A673 (cell line): ENCODE results near the gene HK2. TPM values are rescaled to one million over a fixed set of nuclear protein-coding genes. Genes with fewer than 3 reads are reported as not detected.

Source experiments
- BruUV-seq: library from RNA; stranded (reverse); fragments of 400-500 nt; replicated peaks from 2 replicates; lab custom pipeline; 2021; lab: Mats Ljungman, UMichigan
- CTCF ChIA-PET: fragments of 300-600 bp; sonication (Branson Sonifier 250); formaldehyde crosslinking; loops from one replicate; lab custom pipeline; 2022; ENCODE audit warnings: antibody characterized with exemption; lab: Charles Lee
- POLR2A ChIA-PET: fragments of 300-600 bp; sonication (Branson Sonifier 250); formaldehyde crosslinking; loops from one replicate; lab custom pipeline; 2022; ENCODE audit warnings: antibody characterized with exemption; ENCODE audit not compliant: low non-redundant PET; lab: Charles Lee
- DNase-seq: peaks from one replicate; pipeline ENCODE4 v3.0.0-alpha.2; 2015; ENCODE audit warnings: low spot score
- H3K27ac ChIP-seq: fragments of 200-600 bp; sonication (generic); 2 replicates; pipeline ENCODE4 v1.5.1; 2016; ENCODE audit warnings: mixed run types, low read depth, mild to moderate bottlenecking, mixed read lengths, antibody characterized with exemption, low read length; ENCODE audit not compliant: poor library complexity, severe bottlenecking
- H3K27me3 ChIP-seq: fragments of 200-600 bp; sonication (generic); replicated peaks from 2 replicates; pipeline ENCODE4 v1.6.1; 2017; ENCODE audit warnings: mixed run types, low read depth, mild to moderate bottlenecking, mixed read lengths, antibody characterized with exemption, low read length; ENCODE audit not compliant: insufficient read depth, poor library complexity
- H3K36me3 ChIP-seq: fragments of 200-600 bp; sonication (generic); 2 replicates; pipeline ENCODE4 v1.6.1; 2016; ENCODE audit warnings: mixed run types, mild to moderate bottlenecking, mixed read lengths, antibody characterized with exemption, low read length; ENCODE audit not compliant: insufficient read depth, poor library complexity, severe bottlenecking
- H3K4me1 ChIP-seq: fragments of 200-600 bp; sonication (generic); 2 replicates; pipeline ENCODE4 v1.6.1; 2017; ENCODE audit warnings: mixed run types, mild to moderate bottlenecking, mixed read lengths, antibody characterized with exemption, low read length; ENCODE audit not compliant: insufficient read depth, poor library complexity, severe bottlenecking
- H3K4me3 ChIP-seq: fragments of 200-600 bp; sonication (generic); 2 replicates; pipeline ENCODE4 v1.5.1; 2016; ENCODE audit warnings: low read depth, mixed run types, mild to moderate bottlenecking, mixed read lengths, low read length; ENCODE audit not compliant: poor library complexity, severe bottlenecking
- H3K9me3 ChIP-seq: fragments of 200-600 bp; sonication (generic); 2 replicates; pipeline ENCODE4 v1.6.1; 2016; ENCODE audit warnings: mixed run types, low read depth, mild to moderate bottlenecking, mixed read lengths, antibody characterized with exemption, low read length; ENCODE audit not compliant: poor library complexity, severe bottlenecking
- EZH2 ChIP-seq: fragments of 200-600 bp; sonication (generic); IDR thresholded peaks from 2 replicates; pipeline ENCODE4 v1.6.1; 2017; ENCODE audit warnings: borderline replicate concordance, low read depth, mild to moderate bottlenecking, mixed read lengths, antibody characterized with exemption, low read length; ENCODE audit not compliant: poor library complexity, severe bottlenecking
- intact Hi-C: fragments of 100-400 bp; cut with micrococcal nuclease; formaldehyde crosslinking; loops from one replicate; pipeline ENCODE4 v1.10.0; 2022; ENCODE audit not compliant: unreplicated experiment
- total RNA-seq: library from RNA; stranded (reverse); gene quantifications from 2 replicates; pipeline ENCODE4 v1.2.3, GENCODE V29; 2021
- TF ChIP-seq, protein P1 (sequence below): fragments of 300-800, 200-600 bp; sonication (generic); conservative IDR thresholded peaks from 2 replicates; pipeline ENCODE4 v1.5.1; 2017; ENCODE audit warnings: low read depth, mild to moderate bottlenecking, antibody characterized with exemption, low read length, moderate library complexity, mixed read lengths

HK2 gene
- total RNA-seq, 1 experiment from 2014 or later: 42.6 TPM

DNA sequence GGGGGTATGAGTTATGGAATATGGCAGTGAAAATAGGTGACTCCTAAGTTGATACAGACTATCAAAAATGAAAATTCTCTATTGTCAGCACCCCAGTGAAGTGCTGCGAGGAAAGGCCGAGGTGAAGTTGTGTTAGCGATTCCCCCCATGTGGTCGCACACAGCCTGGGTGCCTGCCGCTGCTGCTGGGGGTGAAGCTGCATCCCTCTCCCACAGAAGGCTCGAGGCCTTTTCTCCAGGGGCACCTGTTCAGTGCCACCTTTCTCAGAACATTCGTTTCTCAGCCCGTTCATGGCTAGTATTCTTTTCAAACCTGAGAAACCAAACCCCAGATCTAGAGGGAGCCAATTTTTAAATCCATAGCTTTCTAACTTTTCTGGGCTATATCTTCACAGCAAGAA lies 23.8 kb downstream of the HK2 start:
- TF ChIP-seq EZH2: no peak
- TF ChIP-seq, protein P1, sequence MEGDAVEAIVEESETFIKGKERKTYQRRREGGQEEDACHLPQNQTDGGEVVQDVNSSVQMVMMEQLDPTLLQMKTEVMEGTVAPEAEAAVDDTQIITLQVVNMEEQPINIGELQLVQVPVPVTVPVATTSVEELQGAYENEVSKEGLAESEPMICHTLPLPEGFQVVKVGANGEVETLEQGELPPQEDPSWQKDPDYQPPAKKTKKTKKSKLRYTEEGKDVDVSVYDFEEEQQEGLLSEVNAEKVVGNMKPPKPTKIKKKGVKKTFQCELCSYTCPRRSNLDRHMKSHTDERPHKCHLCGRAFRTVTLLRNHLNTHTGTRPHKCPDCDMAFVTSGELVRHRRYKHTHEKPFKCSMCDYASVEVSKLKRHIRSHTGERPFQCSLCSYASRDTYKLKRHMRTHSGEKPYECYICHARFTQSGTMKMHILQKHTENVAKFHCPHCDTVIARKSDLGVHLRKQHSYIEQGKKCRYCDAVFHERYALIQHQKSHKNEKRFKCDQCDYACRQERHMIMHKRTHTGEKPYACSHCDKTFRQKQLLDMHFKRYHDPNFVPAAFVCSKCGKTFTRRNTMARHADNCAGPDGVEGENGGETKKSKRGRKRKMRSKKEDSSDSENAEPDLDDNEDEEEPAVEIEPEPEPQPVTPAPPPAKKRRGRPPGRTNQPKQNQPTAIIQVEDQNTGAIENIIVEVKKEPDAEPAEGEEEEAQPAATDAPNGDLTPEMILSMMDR: no peak
- H3K4me1 ChIP-seq: peaks cover 6% of the 10 kb centered on the region
- no TSS peak for BruUV-seq
- CTCF ChIA-PET: no interaction called here
- no peaks in the 10 kb centered on the region for H3K27me3 ChIP-seq
- POLR2A ChIA-PET: no interaction called here
- peaks cover 23% of the 10 kb centered on the region for H3K36me3 ChIP-seq
- DNase-seq: no peak
- no peak overlapping the region for H3K4me3 ChIP-seq
- intact Hi-C loops: no loop called here
- no peak overlapping the region for H3K27ac ChIP-seq
- no peaks in the 10 kb centered on the region for H3K9me3 ChIP-seq

DNA sequence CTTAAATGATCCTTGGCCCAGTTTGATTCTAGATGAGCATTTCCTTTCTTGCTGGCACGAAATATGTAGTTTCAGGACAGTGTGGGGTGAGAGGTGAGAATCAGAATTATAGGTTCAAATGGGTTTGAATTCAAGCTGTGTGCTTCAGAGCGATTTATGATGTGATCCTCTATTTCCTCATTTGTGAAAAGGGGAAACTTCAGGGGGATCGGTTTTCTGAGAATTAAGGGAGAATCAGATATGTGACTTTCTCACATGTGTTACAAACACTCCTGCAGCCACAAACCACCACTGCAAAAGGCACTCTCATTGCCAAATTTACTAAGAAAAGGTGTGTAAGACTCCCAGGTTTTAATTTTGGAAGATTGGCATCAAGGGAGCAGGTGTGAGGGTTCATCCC lies 24.4 kb downstream of the HK2 start:
- intact Hi-C loops: no loop called here
- BruUV-seq: no TSS peak
- no peak for TF ChIP-seq EZH2
- TF ChIP-seq, protein P1: no peak
- no peak overlapping the region for H3K27ac ChIP-seq
- peaks cover 11% of the 10 kb centered on the region for H3K4me1 ChIP-seq
- no peak overlapping the region for H3K4me3 ChIP-seq
- no peak for DNase-seq
- peaks cover 23% of the 10 kb centered on the region for H3K36me3 ChIP-seq
- no peaks in the 10 kb centered on the region for H3K27me3 ChIP-seq
- ChIA-PET POLR2A (no interaction called here), CTCF (no interaction called here)
- H3K9me3 ChIP-seq: no peaks in the 10 kb centered on the region

- Histone ChIP-seq H3K36me3 (peaks cover 11% of the 10 kb centered on the region), H3K4me3 (no peak overlapping the region), H3K27me3 (no peaks in the 10 kb centered on the region), H3K27ac (no peak overlapping the region), H3K4me1 (peaks cover 14% of the 10 kb centered on the region), H3K9me3 (no peaks in the 10 kb centered on the region)
- POLR2A ChIA-PET: no interaction called here
- no peak for DNase-seq
- BruUV-seq: no TSS peak
- intact Hi-C loops: no loop called here
- CTCF ChIA-PET: no interaction called here
- TF ChIP-seq, protein P1: no peak
- TF ChIP-seq EZH2: no peak
Observed at GRCh38 chr2:74860079-74860478, 26.2 kb downstream of the HK2 start.
